A549 (cell line): Measurements from ENCODE around the gene ZNF492. TPM values are rescaled to one million over a fixed set of nuclear protein-coding genes. Genes with fewer than 3 reads are reported as not detected.

Source experiments
- ATAC-seq, 2 experiments: fragments of 200-7000 bp in 1 of 2; fragments of >200 bp in 1 of 2; cut with Nextera tagmentation in 1 of 2; cut with Tn5 transposase in 1 of 2; 3 replicates each; pipeline versions ENCODE4 v1.8.0 to v1.9.1; 2018 to 2020; ENCODE audit warnings: mild to moderate bottlenecking in 1 of 2, moderate library complexity in 1 of 2
- CTCF ChIA-PET: fragments of 300-600 bp; sonication (Branson Sonifier 250); formaldehyde crosslinking; extraction: SDS; loops from one replicate; lab custom pipeline; 2021; ENCODE audit warnings: antibody characterized with exemption, inconsistent platforms; lab: Yijun Ruan, JAX
- POLR2A ChIA-PET: fragments of 350-600 bp; formaldehyde crosslinking; extraction: SDS; loops from one replicate; lab custom pipeline; 2021; ENCODE audit warnings: antibody characterized with exemption, inconsistent platforms; lab: Yijun Ruan, JAX
- DNase-seq, 2 experiments: peaks; one replicate each; pipeline versions ENCODE4 v3.0.0 to v3.0.0-alpha.2; 2011 to 2016; ENCODE audit warnings: low read depth in 1 of 2, low spot score in 1 of 2
- FAIRE-seq: peaks from 2 replicates; lab custom pipeline; 2011; peaks lifted over from hg19 to GRCh38; lab: Jason Lieb, UNC
- H3K27ac ChIP-seq, 2 experiments: fragments of >200 bp; sonication (Bioruptor Twin); formaldehyde crosslinking; 3 replicates each; pipeline ENCODE4 v1.5.1; 2016 to 2017
- H3K4me1 ChIP-seq: fragments of >200 bp; sonication (Bioruptor Twin); formaldehyde crosslinking; 3 replicates; pipeline ENCODE4 v1.6.1; 2016
- H3K4me2 ChIP-seq: fragments of >200 bp; sonication (Bioruptor Twin); formaldehyde crosslinking; 3 replicates; pipeline ENCODE4 v1.6.1; 2016
- H3K4me3 ChIP-seq: fragments of >200 bp; sonication (Bioruptor Twin); formaldehyde crosslinking; 3 replicates; pipeline ENCODE4 v1.5.1; 2016
- H3K9me3 ChIP-seq: fragments of >200 bp; sonication (Bioruptor Twin); formaldehyde crosslinking; 3 replicates; pipeline ENCODE4 v1.6.1; 2016
- BHLHE40 ChIP-seq: IDR thresholded peaks from 2 replicates; pipeline ENCODE4 v1.6.1; 2012; ENCODE audit warnings: low read depth, low read length, inconsistent platforms
- CBX2 ChIP-seq: fragments of 200-600 bp; sonication (generic); IDR thresholded peaks from 2 replicates; pipeline ENCODE4 v1.6.1; 2016; ENCODE audit warnings: low read depth, mild to moderate bottlenecking, borderline replicate concordance
- CBX8 ChIP-seq: fragments of 200-600 bp; sonication (generic); IDR thresholded peaks from 2 replicates; pipeline ENCODE4 v1.6.1; 2016
- CHD4 ChIP-seq: fragments of 200-600 bp; sonication (generic); IDR thresholded peaks from 2 replicates; pipeline ENCODE4 v1.6.1; 2016; ENCODE audit warnings: antibody characterized with exemption, mild to moderate bottlenecking, borderline replicate concordance
- EHMT2 ChIP-seq: fragments of 200-600 bp; sonication (generic); IDR thresholded peaks from 2 replicates; pipeline ENCODE4 v1.6.1; 2016; ENCODE audit warnings: antibody characterized with exemption, low read depth, mild to moderate bottlenecking, moderate library complexity
- ESRRA ChIP-seq: fragments of 150-350 bp; IDR thresholded peaks from 2 replicates; pipeline ENCODE4 v1.6.1; 2014; ENCODE audit warnings: mild to moderate bottlenecking, low read length, borderline replicate concordance
- HEYL ChIP-seq: fragments of 250-450 bp; sonication (Bioruptor Pico); IDR thresholded peaks from 2 replicates; pipeline ENCODE4 v1.8.0; 2021; ENCODE audit warnings: mild to moderate bottlenecking, moderate library complexity
- HOXA7 ChIP-seq: fragments of 250-450 bp; sonication (Bioruptor Pico); IDR thresholded peaks from 2 replicates; pipeline ENCODE4 v1.5.0; 2020; ENCODE audit warnings: mild to moderate bottlenecking, moderate library complexity
- JUN ChIP-seq, 2 experiments: fragments of >200 bp; sonication (Bioruptor Twin); formaldehyde crosslinking; IDR thresholded peaks; 2 replicates in 1 of 2; 3 replicates in 1 of 2; pipeline ENCODE4 v1.6.1; 2016 to 2017
- JUNB ChIP-seq: fragments of >200 bp; sonication (Bioruptor Twin); formaldehyde crosslinking; IDR thresholded peaks from 2 replicates; pipeline ENCODE4 v1.6.1; 2016
- KDM5A ChIP-seq: fragments of 200-600 bp; sonication (generic); IDR thresholded peaks from 2 replicates; pipeline ENCODE4 v1.6.1; 2016; ENCODE audit warnings: antibody characterized with exemption, mild to moderate bottlenecking
- MYC ChIP-seq: IDR thresholded peaks from 2 replicates; pipeline ENCODE4 v1.6.1; 2012; ENCODE audit warnings: mild to moderate bottlenecking, inconsistent platforms, low read length, improper control_type of control experiment, borderline replicate concordance
- NFE2L2 ChIP-seq: fragments of 150-350 bp; conservative IDR thresholded peaks from 2 replicates; pipeline ENCODE4 v1.6.1; 2014; ENCODE audit warnings: low read length
- NPAS2 ChIP-seq: fragments of 250-450 bp; sonication (Bioruptor Pico); IDR thresholded peaks from 2 replicates; pipeline ENCODE4 v1.8.0; 2022; ENCODE audit warnings: mild to moderate bottlenecking, moderate library complexity, borderline replicate concordance
- POLR2A ChIP-seq: IDR thresholded peaks from 2 replicates; pipeline ENCODE4 v1.6.1; 2012; ENCODE audit warnings: mild to moderate bottlenecking, low read length
- RARB ChIP-seq: fragments of 250-450 bp; sonication (Bioruptor Pico); IDR thresholded peaks from 2 replicates; pipeline ENCODE4 v1.8.0; 2021; ENCODE audit warnings: mild to moderate bottlenecking, moderate library complexity
- RNF2 ChIP-seq: fragments of 200-600 bp; sonication (generic); IDR thresholded peaks from 2 replicates; pipeline ENCODE4 v1.6.1; 2016; ENCODE audit warnings: low read depth, mild to moderate bottlenecking, antibody characterized with exemption, moderate library complexity, borderline replicate concordance
- SMC3 ChIP-seq: fragments of >200 bp; sonication (Bioruptor Twin); formaldehyde crosslinking; IDR thresholded peaks from 3 replicates; pipeline ENCODE4 v1.6.1; 2018; ENCODE audit warnings: inconsistent platforms
- SREBF2 ChIP-seq: fragments of 450-650 bp; IDR thresholded peaks from 2 replicates; pipeline ENCODE4 v1.6.1; 2014; ENCODE audit warnings: mild to moderate bottlenecking, moderate library complexity
- TP53 ChIP-seq: fragments of 250-450 bp; sonication (Bioruptor Pico); IDR thresholded peaks from 2 replicates; pipeline ENCODE4 v1.5.0; 2021; ENCODE audit warnings: mild to moderate bottlenecking, moderate library complexity
- ZNF302 ChIP-seq: fragments of 250-450 bp; sonication (Bioruptor Pico); IDR thresholded peaks from 2 replicates; pipeline ENCODE4 v1.9.0; 2021; ENCODE audit warnings: inconsistent platforms, mild to moderate bottlenecking, moderate library complexity
- ZSCAN20 ChIP-seq: fragments of 250-450 bp; sonication (Bioruptor Pico); IDR thresholded peaks from 2 replicates; pipeline ENCODE4 v1.8.0; 2022; ENCODE audit warnings: mild to moderate bottlenecking, moderate library complexity
- WGBS: methylation state at CpG from one replicate; pipeline ENCODE4 v1.1.6; 2017; ENCODE audit errors: missing lambda C conversion rate; 5-methylcytosine and 5-hydroxymethylcytosine counted together
- polyA plus RNA-seq, 4 experiments: library from polyadenylated mRNA; depleted of rRNA in 3 of 4; stranded (reverse); fragments of >200 nt; fragmentation: RNase III in 1 of 4; extraction: RNeasy Plus Mini Kit Qiagen cat#74134 plus additional on column Dnase treatment in 1 of 4; gene quantifications; 2 replicates in 3 of 4; 3 replicates in 1 of 4; pipeline ENCODE4 v1.2.3, GENCODE V29; 2011 to 2017
- TF ChIP-seq, protein P1 (sequence below): fragments of 450-650 bp; IDR thresholded peaks from 2 replicates; pipeline ENCODE4 v1.6.1; 2014; ENCODE audit warnings: antibody characterized with exemption

ZNF492 gene
- polyA plus RNA-seq, 2 of the 4 experiments (the other 2 are of a cell fraction), result not detected

DNA sequence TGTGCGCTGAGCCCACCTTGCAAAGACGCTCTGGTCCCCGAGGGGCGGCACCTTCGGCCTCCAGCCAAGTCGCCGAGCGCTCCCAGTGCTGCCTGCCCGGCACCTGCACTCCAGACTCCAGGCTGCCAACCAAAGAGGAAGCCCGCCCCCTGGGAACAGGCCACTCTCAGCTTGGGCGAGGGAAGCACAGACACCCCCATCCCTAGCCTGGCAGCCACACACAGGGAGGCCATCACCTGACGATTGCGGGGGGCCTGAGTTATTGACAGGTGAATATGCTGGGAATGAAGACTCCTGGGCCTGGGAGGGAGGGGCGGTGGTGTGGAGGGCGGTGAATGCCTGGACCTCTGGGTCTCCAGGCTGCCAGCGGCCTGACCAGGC is 10.3 kb upstream of the ZNF492 start (continued):
- TF ChIP-seq CBX2, result no peak
- TF ChIP-seq JUN (IDR thresholded peaks at IDR 0.05), result no peak
- no peak for TF ChIP-seq MYC
- TF ChIP-seq, all 56 proteins: peak for 0

DNA sequence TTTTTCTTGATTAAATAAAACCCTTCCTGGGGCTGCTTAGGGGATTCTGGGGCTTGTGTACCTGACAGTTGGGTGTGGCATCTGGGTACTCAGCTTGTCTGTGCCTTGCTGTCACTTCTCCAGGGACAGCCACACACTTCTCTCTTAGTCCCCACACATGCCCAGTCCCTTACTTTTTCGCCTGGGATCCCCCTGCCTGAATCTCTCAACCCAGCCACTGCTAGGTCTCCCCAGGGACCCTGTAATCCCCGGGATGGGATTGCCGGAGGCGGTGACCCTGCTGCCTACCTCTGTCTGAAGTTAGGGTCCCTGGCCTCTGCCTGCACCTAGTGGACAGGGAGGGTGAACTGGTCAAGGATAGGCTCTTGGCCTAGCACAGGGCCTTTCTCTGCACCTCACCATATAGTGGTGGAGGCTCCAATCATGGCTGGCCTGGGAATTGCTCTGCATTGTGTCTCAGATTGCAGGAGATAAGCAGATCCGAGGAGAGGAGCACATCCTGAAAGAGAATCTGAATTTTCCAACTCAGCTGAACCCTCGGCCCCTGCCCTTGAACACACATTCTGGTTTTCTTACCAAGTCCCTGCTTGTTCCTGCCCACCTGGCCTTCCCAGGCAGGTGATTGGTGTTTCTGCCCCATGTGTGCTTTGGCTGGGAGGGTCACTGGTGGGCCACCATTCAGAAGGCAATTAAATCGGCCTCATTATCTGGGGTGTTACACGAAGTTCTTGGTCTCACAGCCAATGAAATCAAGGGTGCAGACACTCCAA is 8.7 kb upstream of the ZNF492 start:
- whole genome bisulfite sequencing, result 6% methylated on average over 7 of the region's 8 CpGs
- Histone ChIP-seq H3K4me3 (no peak overlapping the region), H3K9me3 (peaks cover 36% of the 10 kb centered on the region), H3K27ac (no peak overlapping the region), H3K4me1 (no peaks in the 10 kb centered on the region), H3K4me2 (no peak overlapping the region)
- FAIRE-seq (no peak), ATAC-seq (no peak), DNase-seq (no peak)
- ChIA-PET CTCF (no interaction called here), POLR2A (no interaction called here)
- TF ChIP-seq RARB (CRISPR knock-in tag) (no peak), NPAS2 (no peak), KDM5A (no peak), ESRRA (no peak), BHLHE40 (no peak), NFE2L2 (no peak), SMC3 (no peak), ZNF302 (CRISPR knock-in tag) (no peak), POLR2A (no peak), ZSCAN20 (CRISPR knock-in tag) (no peak)

DNA sequence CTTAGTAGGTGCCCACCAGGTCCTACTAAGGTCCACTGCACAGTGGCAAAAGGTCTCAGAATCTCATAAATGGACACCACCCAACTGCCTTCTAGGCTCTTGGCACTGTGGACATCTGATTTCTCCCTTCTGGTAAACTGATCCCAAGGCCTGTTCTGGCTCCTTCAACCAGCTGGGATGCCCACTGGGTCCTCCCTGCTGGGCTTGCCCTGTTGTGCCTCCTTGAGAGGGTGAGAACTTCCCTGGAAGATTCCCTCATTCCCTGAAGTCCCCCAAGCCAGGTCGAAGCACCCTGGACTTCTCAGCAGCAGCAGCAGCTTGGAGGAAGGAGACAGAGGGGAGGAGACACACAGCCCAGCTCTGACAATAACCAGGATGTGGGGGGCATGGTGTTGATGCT is 6.6 kb upstream of the ZNF492 start:
- ChIA-PET POLR2A (no interaction called here), CTCF (no interaction called here)
- no peak for TF ChIP-seq RNF2
- no peak for TF ChIP-seq HEYL (CRISPR knock-in tag)
- TF ChIP-seq, protein P1, sequence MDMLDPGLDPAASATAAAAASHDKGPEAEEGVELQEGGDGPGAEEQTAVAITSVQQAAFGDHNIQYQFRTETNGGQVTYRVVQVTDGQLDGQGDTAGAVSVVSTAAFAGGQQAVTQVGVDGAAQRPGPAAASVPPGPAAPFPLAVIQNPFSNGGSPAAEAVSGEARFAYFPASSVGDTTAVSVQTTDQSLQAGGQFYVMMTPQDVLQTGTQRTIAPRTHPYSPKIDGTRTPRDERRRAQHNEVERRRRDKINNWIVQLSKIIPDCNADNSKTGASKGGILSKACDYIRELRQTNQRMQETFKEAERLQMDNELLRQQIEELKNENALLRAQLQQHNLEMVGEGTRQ, result no peak
- TF ChIP-seq RARB (CRISPR knock-in tag), result no peak
- TF ChIP-seq HOXA7 (CRISPR knock-in tag), result no peak
- no peak for TF ChIP-seq CBX8
- TF ChIP-seq JUNB, result no peak
- no peak for TF ChIP-seq SREBF2
- DNase-seq, result no peak
- H3K4me2 ChIP-seq, result no peak overlapping the region
- H3K4me1 ChIP-seq, result no peaks in the 10 kb centered on the region
- FAIRE-seq, result no peak
- H3K4me3 ChIP-seq, result no peak overlapping the region
- 0% methylated on average over 1 of the region's 1 CpG for WGBS
- H3K9me3 ChIP-seq, result peaks cover 39% of the 10 kb centered on the region
- no peak for ATAC-seq
- H3K27ac ChIP-seq, result no peak overlapping the region

DNA sequence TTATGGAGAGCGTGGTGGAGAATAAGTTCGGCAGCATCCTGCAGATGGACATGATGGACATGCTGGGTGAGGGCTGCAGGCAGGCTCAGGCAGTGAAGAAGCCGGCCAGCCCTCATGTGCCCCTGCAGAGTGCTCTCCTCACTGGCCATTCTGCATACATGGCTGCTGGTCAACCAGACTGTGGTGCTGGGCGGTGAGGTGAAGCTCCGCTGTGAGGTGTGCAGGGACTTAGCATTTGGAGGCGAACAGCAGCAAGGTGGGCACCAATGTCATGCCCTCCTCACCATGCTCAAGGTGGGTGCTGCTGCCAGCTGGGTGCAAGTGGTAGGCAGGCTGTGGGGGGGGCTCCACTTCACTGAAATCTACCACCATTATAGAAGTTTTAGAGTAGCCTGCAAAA is 5.7 kb upstream of the ZNF492 start:
- TF ChIP-seq ZSCAN20 (CRISPR knock-in tag), result no peak
- no peak for TF ChIP-seq CHD4
- no peak for TF ChIP-seq CBX8
- TF ChIP-seq TP53 (CRISPR knock-in tag), result no peak
- TF ChIP-seq SMC3, result no peak
- no peak for TF ChIP-seq ZNF302 (CRISPR knock-in tag)
- TF ChIP-seq RARB (CRISPR knock-in tag), result no peak
- TF ChIP-seq RNF2, result no peak
- TF ChIP-seq EHMT2, result no peak
- Histone ChIP-seq H3K27ac (no peak overlapping the region), H3K4me1 (no peaks in the 10 kb centered on the region), H3K4me2 (no peak overlapping the region), H3K4me3 (no peak overlapping the region), H3K9me3 (peaks cover 44% of the 10 kb centered on the region)
- WGBS, result 26% methylated on average over 4 of the region's 6 CpGs
- FAIRE-seq, result no peak
- ChIA-PET POLR2A (no interaction called here), CTCF (no interaction called here)
- no peak for DNase-seq
- ATAC-seq, result no peak
